Subcutaneous adipose tissue (tissue), 4 donors: ENCODE measurements around the gene KRT71. TPM values are rescaled to one million over a fixed set of nuclear protein-coding genes. Genes with fewer than 3 reads are reported as not detected.

ENCODE experiments used
- total RNA-seq, 4 donors: library from RNA; depleted of rRNA; stranded (reverse); fragments of >200 nt; gene quantifications; one replicate each; pipeline ENCODE4 v1.1.0, GENCODE V29; 2016
- TF ChIP-seq, protein P1 (sequence below): fragments of 450-650 bp; IDR thresholded peaks from one replicate; pipeline ENCODE4 v1.5.1; 2016; ENCODE audit warnings: low read depth, mild to moderate bottlenecking, control low read depth, antibody characterized with exemption, moderate library complexity

The KRT71 gene
- total RNA-seq, 4 donors from 2014 or later = not detected

DNA sequence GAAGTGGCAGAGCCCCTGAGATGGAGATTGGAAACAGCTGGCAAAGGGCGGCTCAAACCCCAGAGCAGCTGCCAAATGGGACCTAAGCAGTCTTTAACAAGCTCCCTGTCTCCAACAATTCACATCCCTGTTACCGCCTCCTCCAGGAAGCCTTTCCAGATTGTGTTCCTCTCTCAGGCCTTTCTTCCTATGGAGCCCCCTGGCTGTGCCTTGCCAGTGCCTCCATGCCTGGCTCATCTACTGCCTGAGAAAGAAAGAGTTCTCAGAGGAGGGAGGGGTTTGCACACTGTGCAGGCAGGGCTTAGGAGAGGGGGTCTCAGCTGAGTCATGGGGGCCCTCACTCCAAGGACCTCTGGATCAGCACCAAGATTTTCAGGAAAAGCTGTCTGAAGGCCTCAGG lies 29.5 kb upstream of the KRT71 start:
- TF ChIP-seq, protein P1, sequence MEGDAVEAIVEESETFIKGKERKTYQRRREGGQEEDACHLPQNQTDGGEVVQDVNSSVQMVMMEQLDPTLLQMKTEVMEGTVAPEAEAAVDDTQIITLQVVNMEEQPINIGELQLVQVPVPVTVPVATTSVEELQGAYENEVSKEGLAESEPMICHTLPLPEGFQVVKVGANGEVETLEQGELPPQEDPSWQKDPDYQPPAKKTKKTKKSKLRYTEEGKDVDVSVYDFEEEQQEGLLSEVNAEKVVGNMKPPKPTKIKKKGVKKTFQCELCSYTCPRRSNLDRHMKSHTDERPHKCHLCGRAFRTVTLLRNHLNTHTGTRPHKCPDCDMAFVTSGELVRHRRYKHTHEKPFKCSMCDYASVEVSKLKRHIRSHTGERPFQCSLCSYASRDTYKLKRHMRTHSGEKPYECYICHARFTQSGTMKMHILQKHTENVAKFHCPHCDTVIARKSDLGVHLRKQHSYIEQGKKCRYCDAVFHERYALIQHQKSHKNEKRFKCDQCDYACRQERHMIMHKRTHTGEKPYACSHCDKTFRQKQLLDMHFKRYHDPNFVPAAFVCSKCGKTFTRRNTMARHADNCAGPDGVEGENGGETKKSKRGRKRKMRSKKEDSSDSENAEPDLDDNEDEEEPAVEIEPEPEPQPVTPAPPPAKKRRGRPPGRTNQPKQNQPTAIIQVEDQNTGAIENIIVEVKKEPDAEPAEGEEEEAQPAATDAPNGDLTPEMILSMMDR = no peak

DNA sequence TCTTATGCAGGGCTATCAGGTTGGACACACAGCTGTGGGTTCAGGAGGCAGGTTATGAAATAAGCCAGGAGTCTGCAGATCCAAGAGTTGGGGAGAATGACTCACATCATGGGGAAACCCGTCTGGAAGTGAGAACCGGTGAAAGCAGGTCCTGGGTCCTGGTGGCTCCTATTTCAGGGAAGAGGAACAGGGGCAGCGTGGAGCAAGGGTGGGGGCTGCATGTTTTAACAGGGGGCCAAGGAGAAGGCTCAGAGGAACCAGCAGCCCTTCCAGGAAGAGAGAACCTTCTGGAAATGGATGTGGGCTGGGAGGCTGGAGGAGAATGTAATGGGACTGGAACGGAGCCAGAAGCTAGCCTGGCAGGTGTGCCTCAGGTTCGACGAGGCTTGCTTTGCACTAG lies 28.5 kb upstream of the KRT71 start:
- TF ChIP-seq, protein P1 = no peak

DNA sequence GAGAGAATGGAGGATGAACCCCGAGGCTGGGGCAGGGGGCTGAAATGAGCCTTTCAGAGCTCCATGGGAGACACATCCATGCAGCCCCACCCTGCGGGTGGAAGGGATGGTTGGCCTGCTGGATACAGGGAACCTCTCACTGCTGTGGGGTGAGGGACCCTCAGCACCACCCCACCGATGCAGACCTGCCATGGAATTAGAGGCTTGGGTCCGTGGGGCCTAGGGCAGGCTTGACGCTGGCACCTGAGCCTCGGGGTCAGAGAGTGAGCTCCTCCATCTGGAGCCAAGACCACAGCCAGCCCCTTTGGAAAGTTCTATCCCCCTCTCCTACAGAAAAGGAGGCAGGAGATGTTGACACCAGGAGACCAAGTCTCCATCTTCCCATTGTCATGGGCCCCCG lies 28.1 kb upstream of the KRT71 start:
- TF ChIP-seq, protein P1 = no peak

DNA sequence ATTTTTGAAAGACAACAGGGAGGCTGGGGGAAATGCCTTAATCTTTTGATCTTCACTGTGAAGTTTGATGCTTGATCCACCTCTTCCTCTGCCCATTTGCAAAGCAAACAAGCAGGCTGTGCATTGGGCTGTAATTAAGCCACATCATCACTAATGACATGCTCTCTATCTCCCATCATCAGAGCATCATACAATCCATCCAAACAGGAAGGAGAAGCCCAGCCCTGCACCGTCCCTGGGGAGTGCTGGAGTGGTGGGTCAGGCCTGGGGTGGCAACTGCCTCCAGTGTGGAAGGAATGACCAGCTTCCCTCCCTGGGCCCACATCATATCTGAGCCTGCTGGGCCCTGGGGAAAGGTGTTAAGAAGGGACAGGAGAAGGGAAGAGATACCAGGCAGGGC lies 27.6 kb upstream of the KRT71 start:
- TF ChIP-seq, protein P1 = no peak

DNA sequence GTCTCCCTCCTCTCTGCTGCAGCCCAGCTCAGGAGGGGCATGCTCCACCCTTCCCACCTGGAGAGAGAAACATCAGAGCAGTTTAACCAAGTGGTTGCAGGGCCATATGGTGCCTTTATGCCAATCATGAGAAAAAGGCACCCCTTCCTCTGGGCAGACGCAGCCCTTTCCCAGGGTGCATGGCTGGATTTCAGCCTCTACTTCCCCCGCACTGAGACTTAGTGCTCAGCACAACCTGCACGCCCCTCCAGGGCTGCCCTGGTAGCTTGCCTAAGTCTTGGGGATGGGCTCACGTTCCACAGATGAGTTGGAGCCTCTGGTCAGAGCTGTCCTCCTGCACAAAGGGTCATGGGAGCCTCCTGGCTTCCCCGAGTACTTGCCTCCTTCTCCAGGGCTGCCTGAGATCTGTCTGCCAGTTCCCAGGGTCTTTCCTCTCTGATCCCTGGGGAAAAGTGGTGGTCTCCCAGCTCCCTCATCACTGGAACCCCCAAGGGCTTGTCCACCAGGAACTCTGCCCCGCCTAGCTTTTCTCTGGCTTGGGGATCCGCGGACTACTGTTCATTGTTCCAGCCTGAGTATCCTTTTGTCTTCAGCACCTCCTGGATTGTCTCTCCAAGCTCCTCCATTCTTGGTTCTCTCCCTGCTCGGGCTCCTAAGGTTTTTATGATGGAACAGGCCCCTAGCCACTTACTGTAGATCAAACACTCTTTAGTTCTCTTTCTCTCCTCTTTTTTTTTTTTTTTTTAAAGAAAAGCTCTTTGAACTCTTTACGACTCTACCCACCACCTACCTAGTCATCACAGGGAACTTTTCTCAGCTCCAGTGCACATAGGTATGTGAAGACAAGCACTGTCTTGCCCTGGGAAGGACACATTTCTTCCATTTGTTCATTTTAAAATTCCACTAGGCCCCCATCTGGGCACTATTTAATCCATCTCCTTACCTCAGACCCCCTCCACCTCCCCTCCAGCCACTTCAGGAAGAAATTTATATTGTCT lies 26.8 kb upstream of the KRT71 start:
- TF ChIP-seq, protein P1 = no peak

DNA sequence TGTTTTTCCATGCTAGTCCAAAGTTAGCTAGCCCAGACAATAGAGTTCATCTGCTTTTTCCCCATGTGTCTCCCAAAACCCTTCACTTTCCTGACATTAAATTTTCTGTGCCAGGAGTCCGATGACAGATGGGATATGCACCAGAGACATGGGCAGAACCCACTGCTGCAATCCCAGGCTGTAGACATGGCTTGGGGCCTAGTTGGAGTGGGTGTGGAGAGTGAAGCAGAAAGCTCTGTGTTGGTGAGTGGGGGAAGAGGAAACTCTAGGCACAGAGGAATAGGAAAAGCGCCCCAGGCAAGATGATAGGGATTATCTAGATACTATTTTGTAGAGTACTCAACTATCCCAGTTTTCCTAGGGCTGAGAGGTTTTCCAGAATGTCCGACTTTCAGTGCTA lies 25.5 kb upstream of the KRT71 start:
- TF ChIP-seq, protein P1 = no peak

DNA sequence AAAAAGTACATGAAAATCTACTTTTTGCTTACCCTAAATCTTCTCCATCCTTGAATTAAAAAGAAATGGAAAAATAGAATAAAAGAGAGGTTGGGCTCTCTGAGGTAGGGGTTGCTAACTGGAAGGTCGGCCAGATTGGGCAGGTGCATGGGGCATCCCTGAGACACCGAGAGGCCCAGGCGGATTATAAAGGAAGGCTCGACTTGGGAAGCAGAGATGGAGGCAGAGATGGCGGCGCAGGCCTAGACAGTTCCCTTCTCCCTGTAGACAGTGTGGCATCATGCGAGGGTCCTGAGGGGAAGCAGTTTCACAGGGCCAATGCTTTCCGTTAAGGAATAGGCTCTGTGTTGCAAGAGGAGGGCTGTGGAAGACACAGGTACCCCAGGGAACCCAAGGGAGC lies 24.4 kb upstream of the KRT71 start:
- TF ChIP-seq, protein P1 = no peak
